BJ (cell line): ENCODE measurements around the gene SDHB. TPM values are rescaled to one million over a fixed set of nuclear protein-coding genes. Genes with fewer than 3 reads are reported as not detected.

Experiments
- CTCF ChIA-PET: fragments of 350-600 bp; formaldehyde crosslinking; extraction: SDS; loops from one replicate; lab custom pipeline; 2021; ENCODE audit warnings: antibody characterized with exemption, inconsistent platforms; lab: Yijun Ruan, JAX
- POLR2A ChIA-PET: fragments of 300-600 bp; sonication (Branson Sonifier 250); formaldehyde crosslinking; extraction: SDS; loops from one replicate; lab custom pipeline; 2021; ENCODE audit warnings: antibody characterized with exemption; lab: Charles Lee
- DNase-seq: peaks from one replicate; pipeline ENCODE4 v3.0.0-alpha.2; 2011; ENCODE audit warnings: low read depth
- H3K27me3 ChIP-seq: 2 replicates; pipeline ENCODE4 v1.6.0; 2011; ENCODE audit warnings: low read length; ENCODE audit not compliant: control insufficient read depth, insufficient read depth
- H3K36me3 ChIP-seq: 2 replicates; pipeline ENCODE4 v1.5.1; 2011; ENCODE audit warnings: low read length; ENCODE audit not compliant: control insufficient read depth, insufficient read depth
- H3K4me3 ChIP-seq: 2 replicates; pipeline ENCODE4 v1.5.1; 2011; ENCODE audit warnings: low read depth, mild to moderate bottlenecking, control low read depth, low read length
- CTCF ChIP-seq: IDR thresholded peaks from 2 replicates; pipeline ENCODE4 v1.5.1; 2011; ENCODE audit warnings: low read depth, mild to moderate bottlenecking, control low read depth, inconsistent platforms, low read length, moderate library complexity; ENCODE audit not compliant: insufficient read depth
- polyA plus RNA-seq: library from polyadenylated mRNA; depleted of rRNA; stranded (reverse); fragments of >200 nt; gene quantifications from 2 replicates; pipeline ENCODE4 v1.2.3, GENCODE V29; 2011

SDHB gene
- polyA plus RNA-seq, 1 experiment, result 115 TPM

- CTCF ChIA-PET, result no interaction called here
- Histone ChIP-seq H3K36me3 (peaks cover 11% of the 10 kb centered on the region), H3K27me3 (no peaks in the 10 kb centered on the region), H3K4me3 (no peak overlapping the region)
- POLR2A ChIA-PET, result no interaction called here
- no peak for TF ChIP-seq CTCF
- no peak for DNase-seq
Measured at GRCh38 chr1:16973215-16973614, 80.6 kb downstream of the SDHB start.

- no peak for TF ChIP-seq CTCF
- ChIA-PET POLR2A (no interaction called here), CTCF (no interaction called here)
- DNase-seq, result no peak
- H3K27me3 ChIP-seq, result no peaks in the 10 kb centered on the region
- no peak overlapping the region for H3K4me3 ChIP-seq
- peaks cover 11% of the 10 kb centered on the region for H3K36me3 ChIP-seq
Measured at GRCh38 chr1:16972189-16972895, 81.5 kb downstream of the SDHB start.

- DNase-seq, result no peak
- no peaks in the 10 kb centered on the region for H3K27me3 ChIP-seq
- no peak overlapping the region for H3K4me3 ChIP-seq
- H3K36me3 ChIP-seq, result peaks cover 11% of the 10 kb centered on the region
- ChIA-PET CTCF (no interaction called here), POLR2A (no interaction called here)
- no peak for TF ChIP-seq CTCF
Measured at GRCh38 chr1:16971341-16972188, 82.3 kb downstream of the SDHB start.

- H3K4me3 ChIP-seq, result no peak overlapping the region
- H3K36me3 ChIP-seq, result peaks cover 14% of the 10 kb centered on the region
- DNase-seq, result no peak
- no peak for TF ChIP-seq CTCF
- H3K27me3 ChIP-seq, result no peaks in the 10 kb centered on the region
- CTCF ChIA-PET, result interaction anchor here (0.8 kb wide), 1 partner anchor 16 kb away, joined by 3 read pairs; no protein-coding TSS in a partner anchor
- POLR2A ChIA-PET, result no interaction called here
Measured at GRCh38 chr1:16970132-16970910, 83.5 kb downstream of the SDHB start.

GRCh38 chr1:16969651-16970050, 84.2 kb downstream of the SDHB start:
- ChIA-PET POLR2A (no interaction called here), CTCF (no interaction called here)
- no peak overlapping the region for H3K4me3 ChIP-seq
- no peak for TF ChIP-seq CTCF
- no peaks in the 10 kb centered on the region for H3K27me3 ChIP-seq
- peaks cover 10% of the 10 kb centered on the region for H3K36me3 ChIP-seq
- DNase-seq, result no peak
